Neural crest cell (in vitro differentiated cells): ENCODE measurements around the gene ILK. TPM values are rescaled to one million over a fixed set of nuclear protein-coding genes. Genes with fewer than 3 reads are reported as not detected.
A peak's percentile ranks its signal among the peaks of the same experiment; 100 is the strongest.

Experiments
- DNase-seq: peaks from one replicate; pipeline ENCODE4 v3.0.0; 2021; ENCODE audit warnings: low read depth, mixed read lengths, low spot score
- H3K27ac Mint-ChIP-seq: one replicate; pipeline ENCODE4 v1.8.0; 2021; ENCODE audit warnings: mild to moderate bottlenecking, mixed read lengths; ENCODE audit not compliant: unreplicated experiment
- H3K27me3 Mint-ChIP-seq: 2 replicates; pipeline ENCODE4 v1.8.0; 2021; ENCODE audit warnings: low read depth, mild to moderate bottlenecking, mixed read lengths
- H3K36me3 Mint-ChIP-seq: 2 replicates; pipeline ENCODE4 v1.8.0; 2021; ENCODE audit warnings: low read depth, mild to moderate bottlenecking, mixed read lengths
- H3K4me1 Mint-ChIP-seq: 2 replicates; pipeline ENCODE4 v1.8.0; 2021; ENCODE audit warnings: mixed read lengths
- H3K4me3 Mint-ChIP-seq: one replicate; pipeline ENCODE4 v1.8.0; 2021; ENCODE audit warnings: mild to moderate bottlenecking, mixed read lengths
- H3K9me3 Mint-ChIP-seq: 2 replicates; pipeline ENCODE4 v1.8.0; 2021; ENCODE audit warnings: mixed read lengths
- total RNA-seq: library from RNA; stranded (reverse); gene quantifications from 2 replicates; pipeline ENCODE4 v1.2.1, GENCODE V29; 2021
- TF ChIP-seq, protein P1 (sequence below): fragments of 200-600 bp; sonication (generic); conservative IDR thresholded peaks from 2 replicates; pipeline ENCODE4 v1.5.0; 2021; ENCODE audit warnings: antibody characterized with exemption, mild to moderate bottlenecking

Gene ILK
- total RNA-seq, 1 donor from 2014 or later = 121 TPM

DNA sequence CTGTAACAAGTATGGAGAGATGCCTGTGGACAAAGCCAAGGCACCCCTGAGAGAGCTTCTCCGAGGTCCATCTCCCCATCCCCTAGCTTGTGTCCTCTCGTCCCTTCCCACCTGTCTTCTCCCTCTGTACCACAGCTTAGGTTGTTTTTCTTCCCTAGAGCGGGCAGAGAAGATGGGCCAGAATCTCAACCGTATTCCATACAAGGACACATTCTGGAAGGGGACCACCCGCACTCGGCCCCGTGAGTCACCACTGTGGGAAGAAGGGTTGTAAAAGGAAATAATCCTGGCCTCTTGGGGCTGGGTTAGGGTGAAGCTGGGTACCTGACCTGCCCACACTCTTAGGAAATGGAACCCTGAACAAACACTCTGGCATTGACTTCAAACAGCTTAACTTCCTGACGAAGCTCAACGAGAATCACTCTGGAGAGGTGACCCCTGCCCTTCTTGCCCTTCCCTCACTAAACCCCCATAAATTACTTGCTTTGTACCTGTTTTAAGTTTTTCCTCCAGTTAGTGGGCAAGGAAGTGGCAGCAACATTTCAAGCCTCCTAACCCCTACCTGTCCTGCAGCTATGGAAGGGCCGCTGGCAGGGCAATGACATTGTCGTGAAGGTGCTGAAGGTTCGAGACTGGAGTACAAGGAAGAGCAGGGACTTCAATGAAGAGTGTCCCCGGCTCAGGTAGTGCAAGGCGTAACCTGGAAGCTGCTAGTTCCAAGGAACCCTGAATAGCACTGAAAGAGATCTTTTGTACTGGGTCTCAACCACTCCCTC lies 5.3 kb downstream of the ILK start:
- Mint-ChIP-seq H3K4me1 (peaks cover 33% of the 10 kb centered on the region), H3K27ac (no peak overlapping the region), H3K36me3 (peaks cover 4% of the 10 kb centered on the region), H3K9me3 (no peaks in the 10 kb centered on the region), H3K4me3 (peak overlapping the region; percentile 88), H3K27me3 (no peaks in the 10 kb centered on the region)
- TF ChIP-seq, protein P1, sequence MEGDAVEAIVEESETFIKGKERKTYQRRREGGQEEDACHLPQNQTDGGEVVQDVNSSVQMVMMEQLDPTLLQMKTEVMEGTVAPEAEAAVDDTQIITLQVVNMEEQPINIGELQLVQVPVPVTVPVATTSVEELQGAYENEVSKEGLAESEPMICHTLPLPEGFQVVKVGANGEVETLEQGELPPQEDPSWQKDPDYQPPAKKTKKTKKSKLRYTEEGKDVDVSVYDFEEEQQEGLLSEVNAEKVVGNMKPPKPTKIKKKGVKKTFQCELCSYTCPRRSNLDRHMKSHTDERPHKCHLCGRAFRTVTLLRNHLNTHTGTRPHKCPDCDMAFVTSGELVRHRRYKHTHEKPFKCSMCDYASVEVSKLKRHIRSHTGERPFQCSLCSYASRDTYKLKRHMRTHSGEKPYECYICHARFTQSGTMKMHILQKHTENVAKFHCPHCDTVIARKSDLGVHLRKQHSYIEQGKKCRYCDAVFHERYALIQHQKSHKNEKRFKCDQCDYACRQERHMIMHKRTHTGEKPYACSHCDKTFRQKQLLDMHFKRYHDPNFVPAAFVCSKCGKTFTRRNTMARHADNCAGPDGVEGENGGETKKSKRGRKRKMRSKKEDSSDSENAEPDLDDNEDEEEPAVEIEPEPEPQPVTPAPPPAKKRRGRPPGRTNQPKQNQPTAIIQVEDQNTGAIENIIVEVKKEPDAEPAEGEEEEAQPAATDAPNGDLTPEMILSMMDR = no peak
- DNase-seq = no peak

DNA sequence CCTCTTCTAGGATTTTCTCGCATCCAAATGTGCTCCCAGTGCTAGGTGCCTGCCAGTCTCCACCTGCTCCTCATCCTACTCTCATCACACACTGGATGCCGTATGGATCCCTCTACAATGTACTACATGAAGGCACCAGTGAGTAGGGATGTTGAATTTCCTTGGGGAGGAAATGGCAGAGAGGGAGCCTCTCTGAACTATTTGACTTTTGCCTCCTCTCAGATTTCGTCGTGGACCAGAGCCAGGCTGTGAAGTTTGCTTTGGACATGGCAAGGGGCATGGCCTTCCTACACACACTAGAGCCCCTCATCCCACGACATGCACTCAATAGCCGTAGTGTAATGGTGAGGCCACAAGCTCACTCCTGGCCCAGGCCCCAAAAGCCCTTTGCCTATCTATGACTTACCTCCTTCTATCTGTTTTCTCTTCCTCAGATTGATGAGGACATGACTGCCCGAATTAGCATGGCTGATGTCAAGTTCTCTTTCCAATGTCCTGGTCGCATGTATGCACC lies 6.0 kb downstream of the ILK start:
- Mint-ChIP-seq H3K36me3 (peaks cover 4% of the 10 kb centered on the region), H3K27me3 (no peaks in the 10 kb centered on the region), H3K4me1 (peaks cover 33% of the 10 kb centered on the region), H3K27ac (no peak overlapping the region), H3K4me3 (peak overlapping the region; percentile 88), H3K9me3 (no peaks in the 10 kb centered on the region)
- TF ChIP-seq, protein P1 = no peak
- DNase-seq = no peak

DNA sequence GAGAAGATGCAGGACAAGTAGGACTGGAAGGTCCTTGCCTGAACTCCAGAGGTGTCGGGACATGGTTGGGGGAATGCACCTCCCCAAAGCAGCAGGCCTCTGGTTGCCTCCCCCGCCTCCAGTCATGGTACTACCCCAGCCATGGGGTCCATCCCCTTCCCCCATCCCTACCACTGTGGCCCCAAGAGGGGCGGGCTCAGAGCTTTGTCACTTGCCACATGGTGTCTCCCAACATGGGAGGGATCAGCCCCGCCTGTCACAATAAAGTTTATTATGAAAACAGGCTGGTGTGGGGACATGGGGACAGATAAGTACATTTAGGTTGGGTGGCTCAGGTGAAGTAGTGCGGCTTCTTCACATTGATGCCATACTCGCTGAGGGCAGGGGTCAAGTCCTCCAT lies 7.0 kb downstream of the ILK start:
- peak overlapping the region; percentile 88 for H3K4me3 Mint-ChIP-seq
- H3K27me3 Mint-ChIP-seq = no peaks in the 10 kb centered on the region
- TF ChIP-seq, protein P1 = no peak
- no peak for DNase-seq
- no peak overlapping the region for H3K27ac Mint-ChIP-seq
- peaks cover 5% of the 10 kb centered on the region for H3K36me3 Mint-ChIP-seq
- H3K4me1 Mint-ChIP-seq = peaks cover 33% of the 10 kb centered on the region
- no peaks in the 10 kb centered on the region for H3K9me3 Mint-ChIP-seq

DNA sequence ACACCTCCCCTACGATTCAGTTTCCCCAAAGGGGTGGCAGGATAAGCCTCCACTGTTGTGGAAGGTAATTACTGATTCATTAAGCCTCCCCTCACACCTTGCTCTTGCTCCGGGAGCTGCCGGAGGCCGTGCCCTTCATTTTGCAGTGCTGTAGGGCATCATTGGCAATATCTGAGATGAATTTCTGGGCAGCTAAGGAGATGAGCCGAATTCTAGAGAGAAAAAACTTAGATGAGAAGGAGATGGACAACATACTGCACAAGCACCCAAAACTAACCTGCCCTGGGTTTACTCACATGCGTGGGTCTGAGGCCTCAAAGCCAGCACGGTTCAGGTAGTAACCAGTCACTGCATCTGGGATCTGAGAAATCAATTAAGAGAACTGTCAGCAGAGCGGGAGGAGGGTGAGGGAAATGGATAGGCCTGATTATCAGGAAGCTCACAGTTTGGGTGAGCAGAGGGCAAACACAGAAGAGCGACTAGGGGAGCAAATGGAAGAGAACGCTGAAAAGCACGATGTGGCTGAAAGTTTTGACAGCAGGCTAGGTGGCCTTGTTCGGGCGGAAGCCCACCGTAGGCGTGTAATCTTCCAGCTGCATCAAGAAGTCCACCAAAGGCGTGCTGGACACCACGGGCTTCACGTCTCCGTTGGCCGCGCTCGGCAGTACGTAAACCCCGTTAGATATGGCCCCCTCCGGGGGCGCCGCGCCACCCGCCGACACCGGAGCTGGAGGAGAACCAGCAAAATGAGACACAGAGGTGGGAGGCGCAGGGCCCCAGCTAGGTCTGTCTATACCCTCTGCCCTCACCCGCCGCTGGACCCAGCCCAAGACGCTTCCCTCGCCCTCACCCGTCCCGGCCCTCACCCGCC lies 7.8 kb downstream of the ILK start:
- Mint-ChIP-seq H3K4me1 (peaks cover 27% of the 10 kb centered on the region), H3K4me3 (peak overlapping the region; percentile 88), H3K27me3 (no peaks in the 10 kb centered on the region), H3K9me3 (no peaks in the 10 kb centered on the region), H3K27ac (peak overlapping the region; percentile 74), H3K36me3 (peaks cover 10% of the 10 kb centered on the region)
- no peak for DNase-seq
- TF ChIP-seq, protein P1 = no peak

DNA sequence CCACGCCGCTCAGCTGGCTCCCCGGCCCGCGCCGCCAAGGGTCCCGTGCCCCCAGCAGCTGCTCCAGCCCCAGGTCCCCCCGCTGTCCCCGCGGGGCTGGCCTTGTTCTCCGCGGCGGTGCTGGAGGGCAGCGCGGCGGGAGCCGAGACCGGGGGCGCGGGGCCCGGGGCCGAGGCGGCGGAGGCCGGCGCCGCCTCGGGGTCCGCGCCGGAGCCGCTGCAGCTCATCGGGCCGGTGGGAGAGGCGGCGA lies 8.3 kb downstream of the ILK start:
- H3K4me1 Mint-ChIP-seq = peaks cover 22% of the 10 kb centered on the region
- H3K36me3 Mint-ChIP-seq = peaks cover 10% of the 10 kb centered on the region
- H3K4me3 Mint-ChIP-seq = peak overlapping the region; percentile 88
- no peak for DNase-seq
- TF ChIP-seq, protein P1 = no peak
- no peaks in the 10 kb centered on the region for H3K9me3 Mint-ChIP-seq
- H3K27me3 Mint-ChIP-seq = no peaks in the 10 kb centered on the region
- no peak overlapping the region for H3K27ac Mint-ChIP-seq
